GM18508 (cell line): ENCODE measurements around the gene RBM38.

Source experiments
- ATAC-seq: cut with Tn5 transposase; IDR thresholded peaks from one replicate; pipeline ENCODE4 v1.9.1; 2021; ENCODE audit warnings: moderate number of reproducible peaks; ENCODE audit not compliant: insufficient read depth, unreplicated experiment

Gene RBM38

DNA sequence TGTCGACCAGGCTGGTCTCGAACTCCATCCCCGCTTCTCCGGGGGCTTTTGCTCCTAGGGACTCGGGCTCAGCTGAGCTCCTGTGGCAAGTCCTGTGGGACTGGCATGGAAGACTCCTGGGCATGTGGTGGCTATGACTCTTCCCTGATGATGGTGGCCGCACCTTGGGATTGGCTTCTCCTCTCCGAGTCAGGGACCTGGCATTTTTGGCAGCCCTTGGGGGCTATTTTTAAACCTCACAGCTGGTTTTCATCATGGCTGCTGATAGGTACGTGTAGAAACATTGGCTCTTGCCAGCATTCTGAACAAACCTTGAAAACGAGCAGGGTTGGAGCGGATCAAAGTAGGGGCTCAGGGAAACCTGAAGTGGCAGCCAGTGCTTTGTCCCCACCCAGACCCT lies 54.1 kb downstream of the RBM38 start:
- no peak for ATAC-seq

GRCh38 chr20:57445774-57446173 lies 54.6 kb downstream of the RBM38 start:
- ATAC-seq = no peak

DNA sequence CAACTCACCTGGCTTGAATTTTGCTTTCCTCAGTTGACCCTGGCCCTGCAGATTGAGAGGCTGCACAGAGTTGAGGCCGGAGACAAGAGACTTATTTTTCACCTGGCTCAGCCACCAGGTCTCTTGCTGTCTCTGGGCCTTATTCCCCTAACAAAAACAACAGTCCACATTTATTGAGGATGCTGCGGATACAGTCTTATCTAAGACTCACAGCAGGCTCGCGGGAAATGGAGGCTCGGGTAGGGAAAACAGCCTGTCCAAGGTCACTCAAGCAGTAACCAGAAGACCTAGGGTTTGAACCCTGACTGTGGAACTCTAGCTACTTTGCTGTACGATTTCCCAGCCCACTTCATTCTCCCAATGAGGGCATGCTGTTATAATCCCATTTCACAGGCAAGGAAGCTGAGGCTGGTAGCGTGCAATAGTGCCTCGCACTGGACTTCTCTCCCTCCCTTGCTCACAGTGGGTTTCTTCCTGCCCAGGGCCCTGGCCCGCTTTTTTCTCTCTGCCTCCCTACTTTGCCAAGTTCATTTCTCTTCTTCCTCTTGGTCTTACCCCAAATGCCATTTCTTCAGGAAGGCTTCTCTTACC lies 57.7 kb downstream of the RBM38 start:
- no peak for ATAC-seq

- no peak for ATAC-seq
These were observed 58.5 kb downstream of the RBM38 start for GRCh38 chr20:57449398-57450354.

DNA sequence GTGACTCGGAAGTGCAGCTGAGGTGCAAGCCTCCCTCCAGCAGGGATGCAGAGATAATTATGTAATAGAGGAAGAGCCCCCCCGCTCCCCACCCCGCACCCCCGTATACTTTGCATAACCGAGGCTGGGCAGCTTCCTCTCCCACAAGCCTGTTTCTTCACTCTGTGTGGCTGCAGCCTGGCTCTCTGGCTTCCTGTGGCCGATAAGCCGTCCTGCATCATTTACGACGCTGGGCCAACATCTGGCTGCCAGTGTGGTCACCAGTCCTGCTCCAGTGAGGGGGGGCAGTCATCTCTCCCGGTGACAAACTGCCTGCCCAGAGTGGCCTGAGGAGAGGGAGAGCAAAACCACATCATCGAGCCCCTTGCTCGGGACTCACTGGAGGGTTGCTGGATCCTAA lies 59.2 kb downstream of the RBM38 start:
- peak; percentile 68 for ATAC-seq

DNA sequence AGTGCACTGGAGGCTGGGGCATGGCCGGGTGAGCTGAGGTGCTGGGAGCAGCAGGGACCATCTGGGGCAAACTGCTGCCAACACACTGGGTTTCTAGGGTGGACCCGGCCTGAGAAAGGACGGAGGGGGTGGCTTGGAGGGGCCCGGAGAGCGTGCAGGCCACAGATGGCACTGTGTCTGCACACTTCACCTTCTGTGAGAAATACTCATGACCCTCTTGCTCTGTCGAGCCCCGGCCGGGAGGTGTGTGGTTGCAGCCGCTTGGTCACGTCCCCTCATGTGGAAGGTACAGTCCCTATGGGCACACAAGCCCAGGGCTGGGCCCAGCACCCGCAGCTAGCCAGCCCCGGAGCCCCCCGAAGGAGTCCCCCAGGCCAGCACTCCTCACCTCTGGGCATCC lies 59.7 kb downstream of the RBM38 start:
- peak; percentile 11 for ATAC-seq

GRCh38 chr20:57451431-57451794 lies 60.2 kb downstream of the RBM38 start:
- ATAC-seq = no peak

DNA sequence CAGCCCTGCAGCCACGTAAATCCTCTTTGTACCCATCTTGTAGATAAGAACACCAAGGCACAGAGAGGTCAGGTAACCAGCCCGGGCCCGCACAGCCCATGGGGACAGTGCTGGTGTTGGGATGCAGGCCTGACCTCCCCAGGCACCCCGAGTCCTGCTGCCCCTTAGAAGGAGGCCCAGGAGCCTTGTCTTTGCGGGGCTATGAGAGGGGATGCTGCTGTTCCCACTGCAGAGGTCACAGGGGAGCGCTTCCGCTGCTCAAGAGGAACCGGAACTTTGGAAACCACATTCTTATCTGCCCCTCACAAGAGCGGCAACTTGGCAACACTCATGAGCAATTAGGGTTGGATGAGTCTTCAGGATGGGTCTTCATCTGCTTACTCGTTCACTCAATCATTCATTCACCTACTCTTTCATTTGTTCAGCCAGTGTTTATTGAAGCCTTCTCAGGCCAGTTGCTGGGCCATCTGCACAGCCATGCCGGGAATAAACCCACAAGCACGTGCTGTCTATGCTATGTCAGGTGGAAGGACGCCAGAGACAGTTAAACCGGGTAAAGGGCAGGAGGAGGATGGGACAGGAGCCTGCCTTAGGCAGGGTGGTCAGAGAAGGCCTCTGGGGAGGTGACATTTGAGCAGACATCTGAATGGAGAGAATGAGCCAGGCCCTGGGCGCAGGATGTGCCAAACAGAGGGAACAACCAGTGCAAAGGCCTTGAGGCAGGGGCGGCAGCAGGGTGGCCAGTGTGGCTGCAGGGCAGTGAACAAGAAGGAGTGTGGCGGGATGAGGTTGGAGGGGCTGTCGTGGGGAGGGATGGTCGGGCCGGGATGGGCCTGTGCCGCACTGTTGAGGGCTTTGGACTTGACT lies 60.8 kb downstream of the RBM38 start:
- ATAC-seq = no peak

- ATAC-seq = no peak
These were observed 64.2 kb downstream of the RBM38 start for GRCh38 chr20:57455386-57455785.

GRCh38 chr20:57456116-57456515 lies 64.9 kb downstream of the RBM38 start:
- no peak for ATAC-seq

- no peak for ATAC-seq
These were observed 66.3 kb downstream of the RBM38 start for GRCh38 chr20:57457243-57458095.

DNA sequence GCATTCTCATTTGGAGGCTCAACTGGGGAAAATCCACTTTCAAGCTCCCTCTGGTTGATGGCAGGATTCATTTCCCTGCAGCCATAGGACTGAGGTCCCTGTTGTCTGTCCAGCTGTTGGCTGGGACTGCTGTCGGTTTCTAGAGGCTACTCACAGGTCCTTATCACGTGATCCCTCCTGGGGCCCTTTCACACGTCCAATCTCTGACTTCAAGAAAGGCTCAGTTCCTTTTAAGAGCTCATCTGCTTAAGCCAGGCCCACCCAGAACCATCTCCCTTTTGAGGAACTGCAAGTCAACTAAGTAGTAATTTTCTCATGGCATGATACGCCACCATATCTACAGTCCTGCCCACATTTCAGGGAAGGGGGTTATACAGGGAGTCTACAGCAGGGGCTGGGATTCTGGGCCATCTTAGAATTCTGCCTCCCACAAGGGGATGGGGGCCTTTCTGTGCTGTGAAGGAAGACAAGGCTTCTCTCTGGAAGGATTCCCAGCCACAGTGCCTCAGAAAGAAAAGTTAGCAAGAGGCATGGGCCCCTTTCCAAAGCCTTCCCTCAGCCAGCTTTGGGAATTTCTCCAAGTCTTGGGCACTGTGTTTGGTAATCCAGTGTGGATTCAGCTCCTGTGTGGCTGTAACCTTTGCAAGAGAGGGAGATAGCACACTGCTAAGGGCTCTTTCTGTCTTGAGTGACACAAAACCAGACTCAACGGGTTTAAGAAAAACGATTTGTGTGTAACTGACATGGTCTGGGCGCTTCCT lies 67.4 kb downstream of the RBM38 start:
- no peak for ATAC-seq
